Fibroblast of lung (primary cell): ENCODE results near the gene GCLC. TPM values are rescaled to one million over a fixed set of nuclear protein-coding genes. Genes with fewer than 3 reads are reported as not detected.

ENCODE experiments used
- DNase-seq, 2 donors: peaks; one replicate each; pipeline versions ENCODE4 v3.0.0 to v3.0.0-alpha.2; 2010; ENCODE audit warnings: low read depth in 2 of 2
- H2AFZ ChIP-seq: 2 replicates; pipeline ENCODE4 v1.5.1; 2012; ENCODE audit warnings: low read length, control low read depth, inconsistent platforms
- H3K27ac ChIP-seq: 2 replicates; pipeline ENCODE4 v1.5.1; 2011; ENCODE audit warnings: low read length, control low read depth; ENCODE audit not compliant: insufficient read depth
- H3K27me3 ChIP-seq: 2 replicates; pipeline ENCODE4 v1.5.1; 2011; ENCODE audit warnings: mild to moderate bottlenecking, low read length; ENCODE audit not compliant: control insufficient read depth, insufficient read depth
- H3K36me3 ChIP-seq: 2 replicates; pipeline ENCODE4 v1.5.1; 2011; ENCODE audit warnings: low read length; ENCODE audit not compliant: control insufficient read depth, insufficient read depth
- H3K4me1 ChIP-seq: 2 replicates; pipeline ENCODE4 v1.5.1; 2011; ENCODE audit warnings: low read length; ENCODE audit not compliant: control insufficient read depth, insufficient read depth; ENCODE audit errors: extremely low read depth
- H3K4me2 ChIP-seq: 2 replicates; pipeline ENCODE4 v1.5.1; 2011; ENCODE audit warnings: low read length, control low read depth; ENCODE audit not compliant: insufficient read depth; ENCODE audit errors: extremely low read depth
- H3K4me3 ChIP-seq, 4 experiments: fragments of 200-600 bp in 1 of 4; sonication (generic) in 1 of 4; replicated peaks in 1 of 4; 2 replicates each; pipeline ENCODE4 v1.5.1; 2011 to 2016; ENCODE audit warnings: low read length in 4 of 4, low read depth in 3 of 4, mild to moderate bottlenecking in 3 of 4, control low read depth in 2 of 4, inconsistent platforms in 1 of 4, mixed read lengths in 1 of 4; ENCODE audit not compliant: insufficient read depth in 1 of 4; ENCODE audit errors: control extremely low read depth in 1 of 4
- H3K79me2 ChIP-seq: 2 replicates; pipeline ENCODE4 v1.5.1; 2012; ENCODE audit warnings: mild to moderate bottlenecking, low read length, inconsistent platforms; ENCODE audit not compliant: control insufficient read depth, insufficient read depth
- H3K9ac ChIP-seq: 2 replicates; pipeline ENCODE4 v1.5.1; 2011; ENCODE audit warnings: mild to moderate bottlenecking, low read length, control low read depth; ENCODE audit not compliant: insufficient read depth
- H3K9me3 ChIP-seq: 2 replicates; pipeline ENCODE4 v1.5.1; 2012; ENCODE audit warnings: low read depth, low read length; ENCODE audit not compliant: control insufficient read depth, insufficient read depth
- H4K20me1 ChIP-seq: 2 replicates; pipeline ENCODE4 v1.5.1; 2011; ENCODE audit warnings: low read length; ENCODE audit not compliant: control insufficient read depth, insufficient read depth; ENCODE audit errors: extremely low read depth
- EZH2 ChIP-seq: IDR thresholded peaks from 2 replicates; pipeline ENCODE4 v1.5.1; 2012; ENCODE audit warnings: low read length, control low read depth, mild to moderate bottlenecking; ENCODE audit errors: missing control alignments
- polyA minus RNA-seq: library from RNA; depleted of rRNA, polyadenylated mRNA; stranded (reverse); fragments of >200 nt; gene quantifications from 2 replicates; pipeline ENCODE4 v1.2.3, GENCODE V29; 2011; ENCODE audit warnings: low replicate concordance
- polyA plus RNA-seq, 2 donors: library from polyadenylated mRNA; depleted of rRNA in 1 of 2; stranded (reverse) in 1 of 2; unstranded in 1 of 2; fragments of >200 nt; gene quantifications; 2 replicates each; pipeline ENCODE4 v1.2.1, GENCODE V29; 2011 to 2012; ENCODE audit warnings: missing spikeins in 1 of 2
- total RNA-seq: library from RNA; depleted of rRNA; stranded (reverse); fragments of >200 nt; gene quantifications from 2 replicates; pipeline ENCODE4 v1.2.1, GENCODE V29; 2014
- TF ChIP-seq, protein P1 (sequence below), 2 donors: IDR thresholded peaks in 1 of 2; conservative IDR thresholded peaks in 1 of 2; 1 replicate in 1 of 2; 2 replicates in 1 of 2; pipeline ENCODE4 v1.5.1; 2011 to 2012; ENCODE audit warnings: low read length in 2 of 2, control low read depth in 1 of 2, inconsistent platforms in 1 of 2, low read depth in 1 of 2, mild to moderate bottlenecking in 1 of 2

GCLC gene
- total RNA-seq (31.4 and 35.4 TPM in 2 replicates), polyA plus RNA-seq (16.0 and 24.4 TPM in 2 replicates), polyA minus RNA-seq (8.9 and 11.3 TPM in 2 replicates)
- polyA plus RNA-seq (2012): 12.7 and 19.1 TPM in 2 replicates

DNA sequence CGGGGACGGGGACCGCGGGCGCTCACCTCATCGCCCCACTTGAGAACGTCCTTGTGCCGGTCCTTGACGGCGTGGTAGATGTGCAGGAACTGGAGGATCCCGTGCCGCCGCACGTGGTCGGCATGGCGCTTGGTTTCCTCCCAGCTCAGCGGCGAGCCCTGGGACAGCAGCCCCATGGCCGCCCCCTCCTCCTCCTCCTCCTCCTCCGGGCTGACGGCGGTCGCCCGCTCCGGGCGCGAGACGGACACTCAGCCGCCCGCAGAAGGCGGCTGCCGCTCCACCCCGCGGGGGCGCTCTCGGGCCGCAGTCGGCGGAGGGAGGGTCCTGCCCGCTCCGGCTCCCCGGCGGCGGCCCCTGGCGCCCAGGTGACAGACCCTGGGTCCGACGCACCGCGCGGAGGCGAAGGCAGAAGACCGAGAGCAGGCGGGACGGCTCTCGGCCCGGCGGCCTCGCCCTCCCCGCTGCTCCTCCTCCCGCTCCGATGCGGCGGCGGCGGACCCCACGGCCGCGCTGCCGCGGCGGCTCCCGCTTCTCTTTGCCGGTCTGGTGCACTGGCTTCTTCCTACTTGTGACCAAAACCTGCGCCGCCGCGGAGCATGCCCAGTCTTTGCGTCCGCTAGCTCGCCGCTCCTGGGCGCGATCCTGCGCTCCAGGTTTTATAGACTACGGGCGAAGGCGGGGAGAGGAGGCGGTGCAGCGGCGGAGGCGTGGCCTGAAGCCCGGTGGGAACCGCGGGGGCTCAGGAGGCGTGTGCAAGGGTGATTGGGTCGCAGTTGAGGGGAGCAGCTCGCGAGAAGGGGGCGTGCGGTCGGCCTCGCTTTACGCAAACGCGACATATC lies at the start of gene GCLC:
TSS of gene GCLC (minus strand) at position 632 of the 839 bp plus-strand sequence. CDS start at position 176, 456 bp downstream.
- Histone ChIP-seq H3K4me2 (peak within 1 kb of the TSS; percentile 88), H3K9me3 (no peaks in the 10 kb centered on the region), H3K4me1 (peaks cover 2% of the 10 kb centered on the region)

DNA sequence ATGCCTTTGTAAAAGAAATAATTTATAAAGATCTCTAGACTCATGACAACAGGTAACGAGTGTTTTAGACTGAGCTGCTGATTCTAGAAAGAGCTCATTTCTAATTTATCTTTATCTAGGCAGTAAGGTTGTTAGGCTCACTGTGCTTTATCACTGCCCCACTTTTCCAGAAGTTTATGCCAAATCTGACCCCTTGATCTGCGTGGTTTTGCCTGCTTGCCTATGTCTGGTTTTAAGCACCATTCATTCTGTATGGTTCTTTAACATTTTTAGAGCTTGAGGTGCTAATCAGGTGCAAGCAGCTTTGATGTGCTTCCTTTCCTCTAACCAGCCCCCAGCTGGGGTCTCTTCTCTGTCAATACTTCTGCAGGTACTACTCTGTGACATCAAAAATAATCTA lies 49.7 kb upstream of the GCLC start:
- no peaks in the 10 kb centered on the region for H3K27me3 ChIP-seq
- peaks cover 3% of the 10 kb centered on the region for H3K4me1 ChIP-seq
- no peak overlapping the region for H3K4me3 ChIP-seq
- H3K9ac ChIP-seq: no peak overlapping the region
- H3K36me3 ChIP-seq: no peaks in the 10 kb centered on the region
- H3K27ac ChIP-seq: no peak overlapping the region
- no peaks in the 10 kb centered on the region for H4K20me1 ChIP-seq
- TF ChIP-seq, protein P1, sequence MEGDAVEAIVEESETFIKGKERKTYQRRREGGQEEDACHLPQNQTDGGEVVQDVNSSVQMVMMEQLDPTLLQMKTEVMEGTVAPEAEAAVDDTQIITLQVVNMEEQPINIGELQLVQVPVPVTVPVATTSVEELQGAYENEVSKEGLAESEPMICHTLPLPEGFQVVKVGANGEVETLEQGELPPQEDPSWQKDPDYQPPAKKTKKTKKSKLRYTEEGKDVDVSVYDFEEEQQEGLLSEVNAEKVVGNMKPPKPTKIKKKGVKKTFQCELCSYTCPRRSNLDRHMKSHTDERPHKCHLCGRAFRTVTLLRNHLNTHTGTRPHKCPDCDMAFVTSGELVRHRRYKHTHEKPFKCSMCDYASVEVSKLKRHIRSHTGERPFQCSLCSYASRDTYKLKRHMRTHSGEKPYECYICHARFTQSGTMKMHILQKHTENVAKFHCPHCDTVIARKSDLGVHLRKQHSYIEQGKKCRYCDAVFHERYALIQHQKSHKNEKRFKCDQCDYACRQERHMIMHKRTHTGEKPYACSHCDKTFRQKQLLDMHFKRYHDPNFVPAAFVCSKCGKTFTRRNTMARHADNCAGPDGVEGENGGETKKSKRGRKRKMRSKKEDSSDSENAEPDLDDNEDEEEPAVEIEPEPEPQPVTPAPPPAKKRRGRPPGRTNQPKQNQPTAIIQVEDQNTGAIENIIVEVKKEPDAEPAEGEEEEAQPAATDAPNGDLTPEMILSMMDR (conservative IDR thresholded peaks at IDR 0.05 in 1 of 2, IDR thresholded peaks at IDR 0.05 in 1 of 2; ENCODE audit: low read depth in 1 of 2, low read length in 2 of 2): no peak
- no peak for TF ChIP-seq EZH2
- DNase-seq: no peak
- no peak overlapping the region for H3K4me2 ChIP-seq
- no peaks in the 10 kb centered on the region for H3K9me3 ChIP-seq
- no peak overlapping the region for H2AFZ ChIP-seq
- H3K79me2 ChIP-seq: no peaks in the 10 kb centered on the region

More for the DNA sequence above, at the start of gene GCLC:
- H3K4me3 ChIP-seq: peak within 1 kb of the TSS; percentile 70 to 97 (median 72)
- H3K9ac ChIP-seq: peak within 1 kb of the TSS; percentile 61
- no peak for TF ChIP-seq EZH2
- TF ChIP-seq, protein P1 (conservative IDR thresholded peaks at IDR 0.05 in 1 of 2, IDR thresholded peaks at IDR 0.05 in 1 of 2; ENCODE audit: low read depth in 1 of 2, low read length in 2 of 2): peak; percentile 35 to 36
- DNase-seq: peak; percentile 96
- peak within 1 kb of the TSS; percentile 70 for H2AFZ ChIP-seq
- peak within 1 kb of the TSS; percentile 74 for H3K27ac ChIP-seq
- H4K20me1 ChIP-seq: no peaks in the 10 kb centered on the region
- no peaks in the 10 kb centered on the region for H3K27me3 ChIP-seq
- H3K36me3 ChIP-seq: no peaks in the 10 kb centered on the region
- H3K79me2 ChIP-seq: peaks cover 5% of the 10 kb centered on the region

DNA sequence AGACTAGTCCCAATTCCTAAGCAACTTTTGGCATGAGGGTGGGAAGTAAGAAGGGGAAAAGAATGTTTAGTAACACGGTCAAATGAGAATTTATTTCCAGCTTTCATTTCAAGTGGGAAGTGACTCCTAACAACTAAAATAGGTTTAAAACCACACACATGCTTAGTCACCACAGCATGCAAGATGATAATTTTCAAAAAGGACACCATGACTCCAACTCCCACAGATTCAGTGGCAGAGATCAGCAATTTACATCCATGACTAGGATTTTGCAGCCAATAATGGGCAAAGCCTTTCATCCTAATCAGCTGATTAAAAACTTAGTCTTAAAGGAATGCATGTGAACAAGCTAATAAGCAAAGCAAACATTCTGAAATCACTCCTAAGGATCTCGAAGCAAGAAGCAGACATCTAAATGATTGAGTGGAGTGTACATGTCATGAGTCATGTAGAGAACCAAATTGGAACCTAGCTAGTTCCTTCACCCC lies 48.1 kb upstream of the GCLC start:
- H3K4me2 ChIP-seq: peak overlapping the region; percentile 36
- H3K9ac ChIP-seq: no peak overlapping the region
- no peaks in the 10 kb centered on the region for H3K27me3 ChIP-seq
- no peaks in the 10 kb centered on the region for H3K36me3 ChIP-seq
- no peaks in the 10 kb centered on the region for H4K20me1 ChIP-seq
- no peak overlapping the region for H3K27ac ChIP-seq
- H3K9me3 ChIP-seq: no peaks in the 10 kb centered on the region
- TF ChIP-seq EZH2: no peak
- TF ChIP-seq, protein P1 (conservative IDR thresholded peaks at IDR 0.05 in 1 of 2, IDR thresholded peaks at IDR 0.05 in 1 of 2; ENCODE audit: low read depth in 1 of 2, low read length in 2 of 2): no peak
- H3K4me3 ChIP-seq: no peak overlapping the region
- H3K79me2 ChIP-seq: no peaks in the 10 kb centered on the region
- DNase-seq: peak; percentile 60 to 94
- peaks cover 3% of the 10 kb centered on the region for H3K4me1 ChIP-seq
- no peak overlapping the region for H2AFZ ChIP-seq
